Measurements from ENCODE around the gene CSK. TPM values are rescaled to one million over a fixed set of nuclear protein-coding genes. Genes with fewer than 3 reads are reported as not detected.

The CSK gene
- total and polyA plus RNA-seq, 12 donors = 19.7 to 48.6 (median 24.8) TPM

- TF ChIP-seq CTCF (IDR thresholded peaks at IDR 0.05) = no peak
- H3K9me3 ChIP-seq = no peaks in the 10 kb centered on the region
- H3K27ac ChIP-seq = peak overlapping the region in 9 of 10 donors; percentile 14 to 80 (median 55)
- peak in 6 of 8 donors; percentile 44 to 73 (median 61) for ATAC-seq
- 61 to 63% methylated on average over 10 of the region's 10 CpGs for WGBS, 2 donors
- intact Hi-C loops (cut with DNase I) = no loop called here
- H3K27me3 ChIP-seq = peaks cover 0 to 5% (median 0%) of the 10 kb centered on the region in 7 donors
- peaks cover 0 to 25% (median 14%) of the 10 kb centered on the region in 9 donors for H3K4me1 ChIP-seq
- peak in 1 of 2 donors; percentile 74 for DNase-seq
- no peaks in the 10 kb centered on the region for H3K36me3 ChIP-seq
- H3K4me3 ChIP-seq = no peak overlapping the region
These were observed 33.4 kb downstream of the CSK start for GRCh38 chr15:74815121-74815934.

GRCh38 chr15:74815961-74816360, 34.1 kb downstream of the CSK start:
- Histone ChIP-seq H3K4me1 (peaks cover 0 to 25% (median 14%) of the 10 kb centered on the region in 9 donors), H3K27ac (peak overlapping the region in 7 of 10 donors; percentile 14 to 80 (median 56)), H3K9me3 (no peaks in the 10 kb centered on the region), H3K36me3 (no peaks in the 10 kb centered on the region), H3K4me3 (no peak overlapping the region), H3K27me3 (peaks cover 0 to 5% (median 0%) of the 10 kb centered on the region in 7 donors)
- 88 to 90% methylated on average over 15 of the region's 15 CpGs for WGBS, 2 donors
- intact Hi-C loops (cut with DNase I) = no loop called here
- ATAC-seq = peak in 1 of 8 donors; percentile 9
- no peak for DNase-seq
- TF ChIP-seq CTCF (IDR thresholded peaks at IDR 0.05) = no peak

GRCh38 chr15:74816624-74817369, 34.9 kb downstream of the CSK start:
- H3K4me1 ChIP-seq = peaks cover 0 to 25% (median 14%) of the 10 kb centered on the region in 9 donors
- DNase-seq = no peak
- no peak for TF ChIP-seq CTCF (IDR thresholded peaks at IDR 0.05)
- 50 to 58% methylated on average over 19 of the region's 19 CpGs for WGBS, 2 donors
- intact Hi-C loops (cut with DNase I) = no loop called here
- H3K4me3 ChIP-seq = no peak overlapping the region
- ATAC-seq = peak in 3 of 8 donors; percentile 3 to 11 (median 4)
- no peaks in the 10 kb centered on the region for H3K36me3 ChIP-seq
- H3K9me3 ChIP-seq = no peaks in the 10 kb centered on the region
- peaks cover 0 to 5% (median 0%) of the 10 kb centered on the region in 7 donors for H3K27me3 ChIP-seq
- H3K27ac ChIP-seq = peak overlapping the region in 9 of 10 donors; percentile 2 to 80 (median 64)

- 13 to 15% methylated on average over 9 of the region's 9 CpGs for WGBS, 2 donors
- no peak overlapping the region for H3K4me3 ChIP-seq
- TF ChIP-seq CTCF (IDR thresholded peaks at IDR 0.05) = peak in 7 of 9 donors; percentile 15 to 57 (median 33)
- DNase-seq (peak; percentile 47 to 58), ATAC-seq (peak; percentile 66 to 87 (median 79))
- peaks cover 0 to 25% (median 14%) of the 10 kb centered on the region in 9 donors for H3K4me1 ChIP-seq
- H3K27me3 ChIP-seq = peaks cover 0 to 5% (median 0%) of the 10 kb centered on the region in 7 donors
- H3K9me3 ChIP-seq = no peaks in the 10 kb centered on the region
- no peaks in the 10 kb centered on the region for H3K36me3 ChIP-seq
- intact Hi-C loops (cut with DNase I) = no loop called here
- peak overlapping the region in 9 of 10 donors; percentile 2 to 80 (median 64) for H3K27ac ChIP-seq
These were observed 35.5 kb downstream of the CSK start for GRCh38 chr15:74817370-74817737.
